Mesendoderm (in vitro differentiated cells): ENCODE measurements around the gene LIPE.

Experiments used
- DNase-seq: peaks from one replicate; pipeline ENCODE4 v3.0.0; 2013
- H2AK5ac ChIP-seq: 2 replicates; pipeline ENCODE4 v1.6.1; 2013; ENCODE audit warnings: low read length, inconsistent platforms
- H2BK120ac ChIP-seq: 2 replicates; pipeline ENCODE4 v1.6.1; 2013; ENCODE audit warnings: low read depth, mild to moderate bottlenecking, low read length, moderate library complexity, mixed read lengths
- H2BK15ac ChIP-seq: replicated peaks from 2 replicates; pipeline ENCODE4 v1.6.1; 2013; ENCODE audit warnings: low read depth, mild to moderate bottlenecking, moderate library complexity
- H2BK5ac ChIP-seq: 2 replicates; pipeline ENCODE4 v1.6.1; 2013; ENCODE audit warnings: low read length, inconsistent platforms
- H3K18ac ChIP-seq: 2 replicates; pipeline ENCODE4 v1.6.1; 2013; ENCODE audit warnings: mild to moderate bottlenecking, low read length, mixed read lengths
- H3K23ac ChIP-seq: one replicate; pipeline ENCODE4 v1.6.1; 2013; ENCODE audit warnings: low read length
- H3K27ac ChIP-seq: 2 replicates; pipeline ENCODE4 v1.5.1; 2013; ENCODE audit warnings: low read depth, mild to moderate bottlenecking, inconsistent platforms, low read length, moderate library complexity
- H3K27me3 ChIP-seq: 2 replicates; pipeline ENCODE4 v1.6.1; 2013; ENCODE audit warnings: low read length, control low read depth, mild to moderate bottlenecking, inconsistent platforms; ENCODE audit not compliant: insufficient read depth, poor library complexity
- H3K36me3 ChIP-seq: 2 replicates; pipeline ENCODE4 v1.6.1; 2013; ENCODE audit warnings: low read length, inconsistent platforms; ENCODE audit not compliant: control insufficient read depth, insufficient read depth
- H3K4ac ChIP-seq: one replicate; pipeline ENCODE4 v1.6.1; 2013; ENCODE audit warnings: low read depth, mild to moderate bottlenecking, low read length, moderate library complexity
- H3K4me1 ChIP-seq: 2 replicates; pipeline ENCODE4 v1.6.1; 2013; ENCODE audit warnings: low read depth, low read length, inconsistent platforms; ENCODE audit not compliant: control insufficient read depth
- H3K4me2 ChIP-seq: 2 replicates; pipeline ENCODE4 v1.6.1; 2013; ENCODE audit warnings: low read length
- H3K4me3 ChIP-seq: 2 replicates; pipeline ENCODE4 v1.5.1; 2013; ENCODE audit warnings: mild to moderate bottlenecking, low read length
- H3K56ac ChIP-seq: one replicate; pipeline ENCODE4 v1.6.1; 2013; ENCODE audit warnings: low read length
- H3K79me1 ChIP-seq: 2 replicates; pipeline ENCODE4 v1.6.1; 2013; ENCODE audit warnings: low read length, inconsistent platforms
- H3K79me2 ChIP-seq: 2 replicates; pipeline ENCODE4 v1.6.1; 2013; ENCODE audit warnings: mild to moderate bottlenecking, low read length; ENCODE audit not compliant: control insufficient read depth, insufficient read depth
- H3K9ac ChIP-seq: 2 replicates; pipeline ENCODE4 v1.6.1; 2013; ENCODE audit warnings: low read length, inconsistent platforms
- H4K5ac ChIP-seq: one replicate; pipeline ENCODE4 v1.6.1; 2013; ENCODE audit warnings: low read length
- H4K8ac ChIP-seq: one replicate; pipeline ENCODE4 v1.6.1; 2013; ENCODE audit warnings: low read depth, mild to moderate bottlenecking, control low read depth, low read length, moderate library complexity
- WGBS: extraction: QIAGEN DNeasy Blood & Tissue Kit; methylation state at CpG from one replicate; pipeline ENCODE4 v1.1.7; 2013; ENCODE audit warnings: low lambda C conversion rate, missing lambda C conversion rate; ENCODE audit not compliant: insufficient coverage; ENCODE audit errors: extremely low coverage; 5-methylcytosine and 5-hydroxymethylcytosine counted together

LIPE gene

GRCh38 chr19:42419309-42419708 lies 7.9 kb downstream of the LIPE start:
- Histone ChIP-seq H3K4me2 (no peak overlapping the region), H3K4ac (no peak overlapping the region), H3K36me3 (no peaks in the 10 kb centered on the region), H3K23ac (no peak overlapping the region), H2AK5ac (no peak overlapping the region), H3K27me3 (no peaks in the 10 kb centered on the region), H3K4me3 (no peak overlapping the region), H4K5ac (no peak overlapping the region), H3K79me2 (no peaks in the 10 kb centered on the region), H3K27ac (no peak overlapping the region), H3K56ac (no peak overlapping the region), H2BK15ac (no peak overlapping the region), H2BK120ac (no peak overlapping the region), H3K4me1 (no peaks in the 10 kb centered on the region), H2BK5ac (no peak overlapping the region), H4K8ac (no peak overlapping the region), H3K79me1 (no peaks in the 10 kb centered on the region), H3K9ac (no peak overlapping the region), H3K18ac (no peak overlapping the region)
- no peak for DNase-seq
- no CpG with 5 or more reads among the region's 6 CpGs for WGBS

GRCh38 chr19:42412661-42413076 lies 14.5 kb downstream of the LIPE start:
- H3K36me3 ChIP-seq = no peaks in the 10 kb centered on the region
- no peaks in the 10 kb centered on the region for H3K27me3 ChIP-seq
- no peak overlapping the region for H2BK5ac ChIP-seq
- H3K79me1 ChIP-seq = no peaks in the 10 kb centered on the region
- H4K5ac ChIP-seq = no peak overlapping the region
- no peak for DNase-seq
- no peak overlapping the region for H2BK15ac ChIP-seq
- no peak overlapping the region for H3K18ac ChIP-seq
- no peak overlapping the region for H3K4ac ChIP-seq
- H3K4me1 ChIP-seq = no peaks in the 10 kb centered on the region
- no peaks in the 10 kb centered on the region for H3K79me2 ChIP-seq
- no peak overlapping the region for H3K4me3 ChIP-seq
- no CpG with 5 or more reads among the region's 4 CpGs for WGBS
- H3K56ac ChIP-seq = no peak overlapping the region
- no peak overlapping the region for H2BK120ac ChIP-seq
- H3K27ac ChIP-seq = no peak overlapping the region
- H3K23ac ChIP-seq = no peak overlapping the region
- no peak overlapping the region for H3K9ac ChIP-seq
- H4K8ac ChIP-seq = no peak overlapping the region
- no peak overlapping the region for H2AK5ac ChIP-seq
- H3K4me2 ChIP-seq = no peak overlapping the region

- Histone ChIP-seq H3K4me3 (no peak overlapping the region), H3K79me1 (no peaks in the 10 kb centered on the region), H3K27ac (no peak overlapping the region), H2BK120ac (no peak overlapping the region), H2BK15ac (no peak overlapping the region), H3K56ac (no peak overlapping the region), H2AK5ac (no peak overlapping the region), H3K18ac (no peak overlapping the region), H3K23ac (no peak overlapping the region), H3K36me3 (no peaks in the 10 kb centered on the region), H4K5ac (no peak overlapping the region), H4K8ac (no peak overlapping the region), H3K27me3 (no peaks in the 10 kb centered on the region), H3K4me1 (no peaks in the 10 kb centered on the region), H3K4ac (no peak overlapping the region), H2BK5ac (no peak overlapping the region), H3K4me2 (no peak overlapping the region), H3K9ac (no peak overlapping the region), H3K79me2 (no peaks in the 10 kb centered on the region)
- no CpG with 5 or more reads among the region's 7 CpGs for WGBS
- peak; percentile 48 for DNase-seq
Measured at GRCh38 chr19:42412227-42412626, 15.0 kb downstream of the LIPE start.

GRCh38 chr19:42411581-42412178 lies 15.5 kb downstream of the LIPE start:
- no peak overlapping the region for H2BK15ac ChIP-seq
- H3K4me3 ChIP-seq = no peak overlapping the region
- no peaks in the 10 kb centered on the region for H3K79me2 ChIP-seq
- H3K56ac ChIP-seq = no peak overlapping the region
- no peak overlapping the region for H3K27ac ChIP-seq
- no peak overlapping the region for H3K4ac ChIP-seq
- no peak overlapping the region for H4K5ac ChIP-seq
- no peak overlapping the region for H2BK120ac ChIP-seq
- H2AK5ac ChIP-seq = no peak overlapping the region
- H3K79me1 ChIP-seq = no peaks in the 10 kb centered on the region
- no peak overlapping the region for H4K8ac ChIP-seq
- H3K4me1 ChIP-seq = no peaks in the 10 kb centered on the region
- H3K9ac ChIP-seq = no peak overlapping the region
- WGBS = no CpG with 5 or more reads among the region's 8 CpGs
- DNase-seq = no peak
- no peak overlapping the region for H3K18ac ChIP-seq
- no peak overlapping the region for H3K23ac ChIP-seq
- H3K36me3 ChIP-seq = no peaks in the 10 kb centered on the region
- H3K4me2 ChIP-seq = no peak overlapping the region
- H2BK5ac ChIP-seq = no peak overlapping the region
- no peaks in the 10 kb centered on the region for H3K27me3 ChIP-seq

- Histone ChIP-seq H3K23ac (no peak overlapping the region), H3K18ac (no peak overlapping the region), H2BK120ac (no peak overlapping the region), H3K79me2 (no peaks in the 10 kb centered on the region), H2BK15ac (no peak overlapping the region), H3K4ac (no peak overlapping the region), H3K56ac (no peak overlapping the region), H3K9ac (no peak overlapping the region), H3K27me3 (no peaks in the 10 kb centered on the region), H3K4me2 (no peak overlapping the region), H3K79me1 (no peaks in the 10 kb centered on the region), H3K27ac (no peak overlapping the region), H2AK5ac (no peak overlapping the region), H2BK5ac (no peak overlapping the region), H3K4me3 (no peak overlapping the region), H4K8ac (no peak overlapping the region), H3K36me3 (no peaks in the 10 kb centered on the region), H3K4me1 (no peaks in the 10 kb centered on the region), H4K5ac (no peak overlapping the region)
- no CpG with 5 or more reads among the region's 30 CpGs for WGBS
- no peak for DNase-seq
Measured at GRCh38 chr19:42410371-42410770, 16.8 kb downstream of the LIPE start.

- H2BK15ac ChIP-seq = no peak overlapping the region
- H4K5ac ChIP-seq = no peak overlapping the region
- no peaks in the 10 kb centered on the region for H3K36me3 ChIP-seq
- H4K8ac ChIP-seq = no peak overlapping the region
- H3K27me3 ChIP-seq = no peaks in the 10 kb centered on the region
- H2BK120ac ChIP-seq = no peak overlapping the region
- H2BK5ac ChIP-seq = no peak overlapping the region
- H3K4me1 ChIP-seq = no peaks in the 10 kb centered on the region
- H3K79me2 ChIP-seq = no peaks in the 10 kb centered on the region
- H3K4ac ChIP-seq = no peak overlapping the region
- H3K79me1 ChIP-seq = no peaks in the 10 kb centered on the region
- no CpG with 5 or more reads among the region's 6 CpGs for WGBS
- H3K4me2 ChIP-seq = no peak overlapping the region
- H3K23ac ChIP-seq = no peak overlapping the region
- no peak overlapping the region for H3K18ac ChIP-seq
- no peak overlapping the region for H2AK5ac ChIP-seq
- H3K4me3 ChIP-seq = no peak overlapping the region
- no peak overlapping the region for H3K27ac ChIP-seq
- H3K9ac ChIP-seq = no peak overlapping the region
- DNase-seq = no peak
- H3K56ac ChIP-seq = no peak overlapping the region
Measured at GRCh38 chr19:42409477-42409876, 17.7 kb downstream of the LIPE start.
